Right lobe of liver (tissue), 6 donors: ENCODE results near the gene MUC5B. TPM values are rescaled to one million over a fixed set of nuclear protein-coding genes. Genes with fewer than 3 reads are reported as not detected.
A peak's percentile ranks its signal among the peaks of the same experiment; 100 is the strongest.

Source experiments
- ATAC-seq, 4 donors: fragments of 200-7000 bp; cut with Tn5 transposase; one replicate each; pipeline ENCODE4 v1.9.1; 2020; ENCODE audit warnings: mild to moderate bottlenecking in 4 of 4, moderate library complexity in 4 of 4
- DNase-seq, 3 donors: peaks; one replicate each; pipeline ENCODE4 v3.0.0-alpha.2; 2020
- H3K27ac ChIP-seq, 3 donors: fragments of 200-600 bp; one replicate each; pipeline ENCODE4 v1.8.0; 2022
- H3K27me3 ChIP-seq, 2 donors: fragments of 200-600 bp; one replicate each; pipeline ENCODE4 v1.8.0; 2022
- H3K36me3 ChIP-seq, 4 donors: fragments of 200-600 bp; sonication (generic) in 1 of 4; one replicate each; pipeline versions ENCODE4 v1.5.1 to v1.8.0; 2017 to 2022; ENCODE audit warnings: control low read depth in 1 of 4
- H3K4me1 ChIP-seq, 4 donors: fragments of 200-600 bp; sonication (generic) in 1 of 4; one replicate each; pipeline versions ENCODE4 v1.5.1 to v1.8.0; 2017 to 2022; ENCODE audit warnings: control low read depth in 1 of 4
- H3K4me3 ChIP-seq, 3 donors: fragments of 200-600 bp; one replicate each; pipeline ENCODE4 v1.8.0; 2022
- H3K9me3 ChIP-seq, 4 donors: fragments of 200-600 bp; sonication (generic) in 1 of 4; one replicate each; pipeline versions ENCODE4 v1.5.1 to v1.8.0; 2017 to 2022; ENCODE audit warnings: control low read depth in 1 of 4
- CTCF ChIP-seq, 4 donors: fragments of 200-600 bp in 3 of 4; fragments of 450-650 bp in 1 of 4; IDR thresholded peaks; one replicate each; pipeline versions ENCODE4 v1.5.1 to v1.8.0; 2016 to 2022; ENCODE audit warnings: antibody characterized with exemption in 4 of 4, mild to moderate bottlenecking in 2 of 4
- POLR2A ChIP-seq: fragments of 450-650 bp; IDR thresholded peaks from one replicate; pipeline ENCODE4 v1.6.1; 2017; ENCODE audit warnings: antibody characterized with exemption, mild to moderate bottlenecking
- WGBS: methylation state at CpG from one replicate; pipeline ENCODE4 v1.1.6; 2018; ENCODE audit warnings: low coverage, low lambda C conversion rate; ENCODE audit not compliant: insufficient coverage; ENCODE audit errors: missing lambda C conversion rate; 5-methylcytosine and 5-hydroxymethylcytosine counted together
- intact Hi-C, 2 donors: fragments of 100-400 bp; cut with DNase I; formaldehyde crosslinking; loops; one replicate each; pipeline versions ENCODE4 v1.11.2 to v1.14.1; 2022
- total RNA-seq, 6 experiments: library from RNA; depleted of rRNA in 2 of 6; stranded (reverse); fragments of >200 nt in 2 of 6; fragmentation: NEBNext Ultra II Directional in 3 of 6; extraction: Animal tissue kit (Norgen Biotek cat#: 25700) in 3 of 6; gene quantifications; one replicate each; pipeline versions ENCODE4 v1.1.0 to v1.2.4, GENCODE V29; 2016 to 2023
- donor health status: DM: no; HTN: yes; CAD: no.
- donor health status: DM: no; HTN: no; CAD: no.
- donor health status: DM: no; HTN: no; CAD: no.
- donor health status: DM: no; HTN: yes; CAD: no.
- donor health status: DM: no; HTN: yes; CAD: no.

Gene MUC5B
- total RNA-seq, 6 experiments from 2014 or later, result 0.06 to 3.7 (median 0.78) TPM

GRCh38 chr11:1199241-1199750 is 23.6 kb upstream of the MUC5B start:
- Histone ChIP-seq H3K4me3 (no peak overlapping the region), H3K27ac (no peak overlapping the region), H3K27me3 (no peaks in the 10 kb centered on the region)

GRCh38 chr11:1199751-1200610 is 22.9 kb upstream of the MUC5B start:
- TF ChIP-seq CTCF (IDR thresholded peaks at IDR 0.05), result no peak
- TF ChIP-seq POLR2A, result no peak
- WGBS, result 52% methylated on average over 6 of the region's 47 CpGs
- no peaks in the 10 kb centered on the region for H3K36me3 ChIP-seq
- H3K4me1 ChIP-seq, result no peaks in the 10 kb centered on the region
- H3K27ac ChIP-seq, result no peak overlapping the region
- H3K9me3 ChIP-seq, result no peaks in the 10 kb centered on the region
- H3K27me3 ChIP-seq, result no peaks in the 10 kb centered on the region
- no peak for ATAC-seq
- intact Hi-C loops, result loop anchor here in 1 of 2 donors (5.0 kb wide), 1 partner anchor 317 kb away; no protein-coding TSS in a partner anchor
- peak; percentile 4 to 54 (median 35) for DNase-seq
- no peak overlapping the region for H3K4me3 ChIP-seq

More at GRCh38 chr11:1199241-1199750, 23.6 kb upstream of the MUC5B start:
- WGBS, result no CpG with 5 or more reads among the region's 27 CpGs
- DNase-seq, result peak; percentile 17 to 42 (median 32)
- no peak for TF ChIP-seq CTCF (IDR thresholded peaks at IDR 0.05)
- intact Hi-C loops, result no loop called here
- H3K4me1 ChIP-seq, result no peaks in the 10 kb centered on the region
- no peaks in the 10 kb centered on the region for H3K36me3 ChIP-seq
- ATAC-seq, result no peak
- no peaks in the 10 kb centered on the region for H3K9me3 ChIP-seq

GRCh38 chr11:1200611-1201191 is 22.2 kb upstream of the MUC5B start:
- Histone ChIP-seq H3K36me3 (no peaks in the 10 kb centered on the region), H3K27me3 (no peaks in the 10 kb centered on the region), H3K27ac (no peak overlapping the region), H3K4me3 (no peak overlapping the region), H3K4me1 (no peaks in the 10 kb centered on the region), H3K9me3 (no peaks in the 10 kb centered on the region)
- intact Hi-C loops, result loop anchor here in 1 of 2 donors (5.0 kb wide), 1 partner anchor 317 kb away; no protein-coding TSS in a partner anchor
- 28% methylated on average over 4 of the region's 16 CpGs for WGBS
- TF ChIP-seq POLR2A, result no peak
- TF ChIP-seq CTCF (IDR thresholded peaks at IDR 0.05), result no peak
- DNase-seq (peak; percentile 11 to 50 (median 19)), ATAC-seq (no peak)

GRCh38 chr11:1201395-1202153 is 21.3 kb upstream of the MUC5B start:
- no peak overlapping the region for H3K4me3 ChIP-seq
- no peaks in the 10 kb centered on the region for H3K36me3 ChIP-seq
- H3K27ac ChIP-seq, result no peak overlapping the region
- no peak for TF ChIP-seq POLR2A
- no peak for TF ChIP-seq CTCF (IDR thresholded peaks at IDR 0.05)
- 67% methylated on average over 4 of the region's 4 CpGs for WGBS
- intact Hi-C loops, result loop anchor here in 1 of 2 donors (5.0 kb wide), 1 partner anchor 316 kb away; no protein-coding TSS in a partner anchor
- ATAC-seq (no peak), DNase-seq (no peak)
- H3K27me3 ChIP-seq, result no peaks in the 10 kb centered on the region
- no peaks in the 10 kb centered on the region for H3K9me3 ChIP-seq
- no peaks in the 10 kb centered on the region for H3K4me1 ChIP-seq
